ENCODE measurements around the gene ITGB4.

ITGB4 gene

DNA sequence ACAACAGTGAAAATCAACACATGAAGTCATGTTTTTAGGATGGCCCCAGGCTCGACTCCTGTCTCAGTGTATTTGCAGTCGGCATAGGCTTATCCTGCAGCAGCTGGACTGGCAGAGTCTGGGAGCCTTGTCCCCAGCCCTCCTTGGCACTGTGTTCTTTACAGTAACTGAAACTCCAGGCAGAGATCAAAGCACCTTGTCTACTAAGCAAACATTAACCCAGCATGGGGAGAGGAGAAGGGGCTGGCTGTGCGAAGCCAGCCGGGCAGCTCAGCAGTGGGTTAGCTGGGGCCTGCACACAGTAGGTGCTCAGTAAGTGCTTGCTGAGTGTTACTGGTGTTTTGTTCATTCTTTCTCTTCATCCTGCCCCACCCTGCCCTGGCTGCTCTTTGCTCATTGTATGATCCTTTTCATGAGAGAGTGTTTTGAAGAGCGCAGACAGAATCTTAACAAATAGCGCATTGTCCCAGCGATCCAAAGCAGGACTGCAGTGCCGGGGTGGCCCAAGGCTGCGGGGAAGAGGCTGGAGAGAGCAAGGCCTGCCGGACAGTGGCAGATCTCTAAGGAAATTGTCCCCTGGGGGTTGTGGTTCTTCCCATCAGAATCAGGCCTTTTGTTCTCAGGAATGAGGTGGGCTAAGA, 23.5 kb upstream of the ITGB4 start:
- no peak for DNase-seq (ENCODE audit: low spot score)

GRCh38 chr17:75698659-75699058, 22.6 kb upstream of the ITGB4 start:
- DNase-seq (ENCODE audit: low spot score): no peak

DNA sequence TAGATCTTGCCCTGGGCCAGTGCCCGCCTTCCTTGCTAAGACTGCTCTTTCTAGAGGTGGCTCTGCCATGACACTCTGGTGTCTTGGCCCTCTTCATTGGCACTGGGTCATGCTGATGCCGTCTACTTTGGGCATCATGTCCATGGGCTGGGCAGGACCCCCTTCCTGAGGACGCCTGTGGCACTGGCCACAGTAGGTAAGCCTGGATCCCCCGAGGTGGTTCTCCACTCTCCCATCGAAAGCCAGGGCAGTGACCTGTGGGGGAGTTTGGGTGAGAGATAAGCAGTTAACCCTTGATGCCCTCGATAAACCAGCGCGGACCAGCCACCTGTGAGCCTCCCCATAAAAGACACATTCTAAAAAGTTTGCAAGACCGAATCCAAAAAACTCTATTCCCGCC, 20.0 kb upstream of the ITGB4 start:
- DNase-seq (ENCODE audit: low spot score): no peak

- DNase-seq (ENCODE audit: low spot score): no peak
These were observed 18.1 kb upstream of the ITGB4 start for GRCh38 chr17:75703191-75703590.

DNA sequence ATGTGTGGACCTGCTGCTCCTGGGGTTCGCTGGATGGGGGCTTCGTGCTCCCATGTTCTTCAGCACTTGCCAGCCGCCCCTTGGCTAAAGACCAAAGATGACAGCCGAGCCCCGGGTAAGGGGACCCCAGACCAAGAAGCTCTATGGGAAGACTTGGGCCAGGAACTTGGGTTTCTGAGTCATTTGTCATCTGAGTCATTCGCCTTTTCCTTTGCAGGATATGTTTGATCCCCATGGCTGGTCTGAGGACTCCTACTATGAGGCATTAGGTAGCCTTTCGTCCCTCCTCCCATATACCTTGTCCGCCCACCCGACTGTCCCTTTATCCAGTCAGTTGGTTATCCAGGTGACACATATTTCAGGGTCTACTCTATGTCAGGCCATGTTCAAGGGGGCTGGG, 17.7 kb upstream of the ITGB4 start:
- no peak for DNase-seq (ENCODE audit: low spot score)

- no peak for DNase-seq (ENCODE audit: low spot score)
These were observed 16.0 kb upstream of the ITGB4 start for GRCh38 chr17:75704963-75705875.

DNA sequence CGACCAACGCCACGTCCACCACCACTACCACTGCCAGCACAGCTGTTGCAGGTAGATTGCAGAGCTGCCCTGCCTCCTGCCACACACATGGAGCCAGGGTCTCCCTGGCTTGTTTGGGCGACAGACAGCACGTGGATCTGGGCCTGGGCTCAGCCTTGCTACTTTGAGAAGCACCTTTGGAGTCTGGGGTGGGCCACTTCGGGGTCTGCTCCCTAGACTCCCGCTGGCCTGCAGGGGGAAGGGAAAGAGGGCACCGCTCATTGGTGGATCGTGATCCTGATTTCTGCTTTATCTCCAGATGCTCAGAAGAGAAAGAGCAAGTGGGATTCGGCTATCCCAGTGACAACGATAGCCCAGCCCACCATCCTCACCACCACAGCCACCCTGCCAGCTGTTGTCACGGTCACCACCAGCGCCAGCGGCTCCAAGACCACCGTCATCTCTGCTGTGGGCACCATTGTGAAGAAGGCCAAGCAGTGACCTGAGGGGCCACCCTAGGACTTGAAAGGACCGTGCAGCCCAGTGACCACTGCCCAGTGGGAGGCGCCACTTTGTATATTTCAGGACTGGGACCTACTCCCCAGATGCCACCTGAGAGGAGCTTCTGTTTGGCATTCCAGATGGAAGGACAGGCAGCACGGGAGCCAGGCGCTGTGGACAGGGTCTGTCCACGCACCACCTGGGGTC, 15.1 kb upstream of the ITGB4 start:
- no peak for DNase-seq (ENCODE audit: low spot score)

GRCh38 chr17:75707079-75707571, 14.1 kb upstream of the ITGB4 start:
- no peak for DNase-seq (ENCODE audit: low spot score)

DNA sequence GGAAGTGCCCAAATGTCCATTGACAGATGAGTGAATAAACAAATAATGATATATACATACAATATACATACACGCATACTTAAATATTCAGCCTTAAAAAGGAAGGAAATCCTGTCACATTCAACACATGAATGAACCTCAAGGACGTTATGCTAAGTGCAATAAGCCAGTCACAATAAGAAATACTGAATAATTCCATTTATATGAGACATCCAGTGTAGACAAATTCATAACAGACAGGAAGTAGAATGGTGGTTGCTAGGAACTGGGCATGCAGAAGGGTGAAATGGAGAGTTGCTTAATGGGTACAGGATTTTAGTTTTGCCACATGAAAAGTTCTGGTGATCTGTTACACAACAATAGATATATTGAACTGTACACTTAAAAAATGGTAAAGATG, 8.8 kb upstream of the ITGB4 start:
- DNase-seq (ENCODE audit: low spot score): no peak

GRCh38 chr17:75719732-75720131, 1.5 kb upstream of the ITGB4 start:
- DNase-seq (ENCODE audit: low spot score): no peak

DNA sequence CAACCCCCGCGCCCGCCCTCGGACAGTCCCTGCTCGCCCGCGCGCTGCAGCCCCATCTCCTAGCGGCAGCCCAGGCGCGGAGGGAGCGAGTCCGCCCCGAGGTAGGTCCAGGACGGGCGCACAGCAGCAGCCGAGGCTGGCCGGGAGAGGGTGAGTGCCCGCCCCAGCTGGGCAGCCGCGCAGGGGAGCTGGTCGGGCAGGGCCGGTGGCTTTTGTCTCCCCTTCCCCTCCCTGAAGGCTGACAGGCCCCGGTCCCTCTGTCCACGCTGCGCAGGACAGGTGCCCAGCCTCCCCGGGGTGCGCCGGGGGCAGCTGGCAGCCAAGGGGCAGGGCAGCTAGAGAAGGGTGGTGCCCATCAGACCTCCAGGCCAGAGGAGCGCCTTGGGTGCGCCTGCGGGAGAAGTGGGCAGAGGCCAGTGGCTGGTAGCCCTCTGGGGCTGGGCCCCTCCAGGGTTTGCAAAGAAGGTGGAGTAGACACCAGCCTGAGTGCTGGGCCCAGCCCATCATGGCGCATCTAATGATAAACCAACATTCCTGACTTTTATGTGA, 278 bp downstream of the ITGB4 start:
- DNase-seq (ENCODE audit: low spot score): no peak

DNA sequence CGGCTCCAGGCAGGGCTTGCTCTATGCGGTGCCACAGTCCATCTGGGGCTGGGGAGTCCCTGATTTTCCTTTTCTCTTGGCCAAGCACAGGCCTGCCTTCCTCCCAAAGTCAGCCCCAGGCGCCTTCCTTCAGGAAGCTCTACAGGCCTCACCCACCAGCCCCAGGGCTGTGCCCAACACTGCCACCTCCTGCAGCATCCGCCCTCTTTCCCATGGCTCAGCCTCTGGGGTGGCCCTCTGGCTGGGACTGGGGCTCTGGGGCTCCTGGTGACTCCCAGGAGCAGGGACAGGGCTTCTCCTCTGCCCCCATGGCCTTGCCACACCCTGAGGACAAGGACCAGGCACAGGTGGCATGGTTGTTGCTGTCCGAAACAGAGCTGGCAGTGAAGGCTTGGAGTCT, 817 bp downstream of the ITGB4 start:
- no peak for DNase-seq (ENCODE audit: low spot score)

DNA sequence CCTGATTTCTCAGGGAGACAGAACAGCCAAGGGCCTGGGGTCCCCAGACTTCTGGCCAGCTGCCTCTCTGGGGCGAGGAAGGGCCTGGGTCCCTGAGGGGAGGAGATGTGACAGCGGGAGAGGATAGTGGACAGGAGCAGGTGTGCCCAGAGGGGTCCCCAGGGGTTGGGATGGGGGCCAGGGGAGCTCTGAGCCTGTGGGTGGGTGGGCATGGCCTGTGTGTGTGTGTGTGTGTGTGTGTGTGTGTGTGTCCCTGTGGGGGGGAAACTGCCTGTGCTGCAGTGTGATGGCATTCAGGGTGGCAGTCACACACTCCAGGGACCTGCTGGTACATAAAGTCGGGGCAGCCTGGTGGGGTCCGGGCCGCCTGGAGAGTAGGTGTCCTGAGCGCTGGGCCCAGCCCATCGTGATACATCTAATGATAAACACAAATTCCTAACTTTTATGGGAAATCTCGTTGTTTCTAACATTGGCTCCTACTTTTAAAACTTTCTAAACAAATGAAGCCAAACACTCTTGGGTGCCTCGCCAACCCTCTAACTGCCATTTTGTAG, 1.4 kb downstream of the ITGB4 start:
- DNase-seq (ENCODE audit: low spot score): no peak

DNA sequence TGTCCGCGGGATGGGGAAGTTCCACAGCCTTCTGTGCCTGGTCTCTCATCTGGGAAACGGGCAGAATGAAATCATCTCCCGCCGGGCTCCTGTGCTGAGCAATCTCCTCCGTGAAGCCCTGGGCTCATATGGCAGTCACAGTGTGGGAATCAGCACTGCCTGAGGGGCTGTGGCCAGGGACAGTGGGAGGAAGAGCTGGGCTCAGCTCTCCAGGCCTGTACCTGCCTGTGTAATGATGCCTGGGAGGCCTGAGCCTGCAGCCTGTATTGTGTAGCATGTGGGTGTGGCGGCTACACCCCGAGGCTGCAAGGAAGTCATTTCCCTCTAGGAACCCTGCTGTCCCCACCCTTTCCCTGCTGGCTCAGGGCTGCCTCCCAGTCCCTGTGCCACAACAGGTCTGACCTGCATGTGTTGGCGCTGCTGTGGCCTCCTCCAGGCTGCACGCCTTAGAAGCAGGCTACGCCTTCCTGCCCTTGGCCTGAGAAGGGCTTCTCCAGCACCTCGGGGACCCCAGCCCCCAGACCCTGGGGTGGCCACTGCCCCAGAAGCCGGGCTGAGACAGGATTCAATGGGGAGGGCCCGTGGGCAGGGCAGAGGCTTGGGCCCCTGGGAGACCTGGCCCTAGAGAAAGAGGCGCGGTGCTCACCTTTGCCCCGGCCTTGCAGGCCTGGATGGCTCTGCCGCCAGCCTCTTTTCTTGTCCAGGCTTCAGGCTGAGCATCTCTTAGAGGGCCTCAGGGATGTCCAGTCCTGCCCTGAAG, 2.1 kb downstream of the ITGB4 start:
- DNase-seq (ENCODE audit: low spot score): no peak

DNA sequence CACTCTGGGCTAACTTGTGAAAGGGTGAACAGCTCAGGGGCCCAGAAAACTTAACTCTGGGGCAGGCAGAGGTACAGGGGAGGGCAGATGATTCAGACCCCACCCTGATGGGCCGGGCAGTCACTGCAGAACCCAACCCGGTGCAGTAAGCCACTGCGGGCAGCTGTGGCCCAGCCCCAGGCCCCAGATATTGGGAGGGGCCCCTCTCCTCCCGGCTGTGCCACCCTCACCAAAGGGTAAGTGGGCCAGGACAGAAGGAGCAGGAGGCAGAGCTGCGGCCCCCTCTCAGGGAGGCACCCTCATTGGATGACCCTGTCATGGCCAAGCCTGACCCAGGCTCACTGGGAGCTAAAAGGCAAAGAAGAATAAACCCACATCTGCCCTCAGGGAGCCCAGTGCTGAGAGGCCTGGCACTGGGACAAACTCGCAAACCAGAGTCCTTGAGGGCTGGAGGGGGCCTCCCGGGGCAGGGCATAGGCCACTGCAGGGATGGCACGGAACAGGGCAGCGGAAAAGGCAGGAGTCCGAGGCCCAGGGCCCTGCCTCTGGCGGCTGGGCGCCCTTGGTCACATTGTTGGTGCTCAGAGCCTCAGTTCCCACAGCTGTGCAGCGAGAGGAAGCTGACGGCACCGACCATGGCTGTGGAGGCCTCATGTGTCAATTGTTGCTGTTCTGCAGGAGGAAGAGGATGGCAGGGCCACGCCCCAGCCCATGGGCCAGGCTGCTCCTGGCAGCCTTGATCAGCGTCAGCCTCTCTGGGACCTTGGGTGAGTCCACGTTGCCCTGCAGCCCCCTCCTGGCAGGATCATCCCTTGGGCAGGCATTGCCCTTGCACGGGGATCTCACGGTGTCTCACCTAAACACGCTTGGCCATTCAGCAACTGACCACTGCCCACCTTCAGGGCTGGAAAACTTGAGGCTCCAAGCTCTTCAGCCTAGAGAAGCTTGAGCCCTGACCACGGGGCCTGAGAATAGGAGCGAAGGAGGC, 3.1 kb downstream of the ITGB4 start:
- no peak for DNase-seq (ENCODE audit: low spot score)

GRCh38 chr17:75725504-75725903, 4.2 kb downstream of the ITGB4 start:
- DNase-seq (ENCODE audit: low spot score): no peak

DNA sequence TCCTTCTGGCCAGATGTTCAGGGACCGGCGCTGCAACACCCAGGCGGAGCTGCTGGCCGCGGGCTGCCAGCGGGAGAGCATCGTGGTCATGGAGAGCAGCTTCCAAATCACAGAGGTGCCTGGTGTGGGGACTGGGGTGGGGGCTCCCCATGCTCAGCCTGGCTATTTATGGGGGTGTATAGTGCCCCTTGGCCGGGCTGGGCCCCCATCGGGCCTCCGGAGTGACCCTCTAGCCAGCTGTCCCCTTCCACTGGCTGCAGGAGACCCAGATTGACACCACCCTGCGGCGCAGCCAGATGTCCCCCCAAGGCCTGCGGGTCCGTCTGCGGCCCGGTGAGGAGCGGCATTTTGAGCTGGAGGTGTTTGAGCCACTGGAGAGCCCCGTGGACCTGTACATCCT, 6.1 kb downstream of the ITGB4 start:
- DNase-seq (ENCODE audit: low spot score): no peak

DNA sequence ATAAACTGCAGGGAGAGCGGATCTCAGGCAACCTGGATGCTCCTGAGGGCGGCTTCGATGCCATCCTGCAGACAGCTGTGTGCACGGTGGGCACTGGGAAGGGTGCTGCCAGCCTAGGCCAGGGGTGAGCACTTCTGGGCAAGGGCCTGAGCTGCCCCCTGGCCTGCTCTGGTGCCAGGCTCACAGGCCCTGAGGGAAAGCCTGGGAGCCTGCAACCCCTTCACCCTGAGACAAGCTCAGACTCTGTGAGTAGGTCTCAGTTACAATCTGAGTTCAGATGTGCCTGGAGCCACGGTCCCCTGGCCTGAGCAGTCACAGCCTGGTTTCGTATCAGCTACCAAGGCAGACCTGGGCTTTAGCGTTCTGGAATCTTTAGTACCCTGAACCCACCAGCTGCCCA, 8.1 kb downstream of the ITGB4 start:
- no peak for DNase-seq (ENCODE audit: low spot score)

GRCh38 chr17:75730065-75730464, 8.8 kb downstream of the ITGB4 start:
- DNase-seq (ENCODE audit: low spot score): no peak

- DNase-seq (ENCODE audit: low spot score): no peak
These were observed 9.9 kb downstream of the ITGB4 start for GRCh38 chr17:75731086-75731715.
